ENCODE results near the gene BCKDHB. TPM values are rescaled to one million over a fixed set of nuclear protein-coding genes. Genes with fewer than 3 reads are reported as not detected.

The BCKDHB gene
- total RNA-seq, 6 donors from 2014 or later, result 12.8 to 26.2 (median 14.5) TPM

DNA sequence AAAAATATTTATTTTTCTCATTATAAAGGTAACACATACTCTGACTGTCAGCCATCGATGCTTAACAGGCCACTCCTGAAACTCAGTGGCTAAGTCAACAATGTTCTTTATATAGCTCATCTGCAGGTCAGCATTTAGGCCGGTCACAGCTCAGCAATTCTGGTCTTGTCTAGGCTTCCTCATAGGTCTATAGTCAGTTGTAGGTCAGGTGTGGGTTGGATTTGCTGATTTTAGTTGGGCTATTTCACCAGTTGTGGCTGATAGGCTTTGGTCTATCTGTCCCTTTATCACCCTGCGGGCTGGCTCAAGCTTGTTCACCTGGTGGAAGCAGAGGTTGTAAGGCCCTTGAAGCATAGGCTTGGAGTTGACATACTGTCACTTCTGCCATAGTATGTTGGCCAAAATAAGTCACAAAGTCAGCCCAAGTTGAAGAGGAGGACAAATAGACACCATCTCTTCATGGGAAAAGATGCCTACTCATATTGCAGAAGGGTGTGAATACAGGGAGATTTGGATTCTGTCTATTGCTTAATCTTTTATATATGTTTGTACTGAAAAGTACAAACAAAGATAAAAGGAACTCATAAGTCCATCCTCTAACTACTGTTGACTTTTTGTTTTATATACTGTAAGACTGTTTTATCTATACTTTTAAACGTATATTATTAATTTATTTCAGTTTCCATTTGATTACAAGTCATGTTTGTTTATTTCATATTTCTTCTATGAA lies 75.0 kb downstream of the BCKDHB start:
- Histone ChIP-seq H3K4me3 (no peak overlapping the region), H3K36me3 (no peaks in the 10 kb centered on the region), H3K27ac (no peak overlapping the region), H3K4me1 (no peaks in the 10 kb centered on the region), H3K27me3 (no peaks in the 10 kb centered on the region), H3K9me3 (no peaks in the 10 kb centered on the region)
- WGBS, 2 donors, result 78 to 81% methylated on average over 4 of the region's 4 CpGs
- DNase-seq (no peak), ATAC-seq (ENCODE audit: low FRiP score in 2 of 2) (no peak)
- TF ChIP-seq POLR2A (IDR thresholded peaks at IDR 0.05) (no peak), EP300 (IDR thresholded peaks at IDR 0.05) (no peak), POLR2AphosphoS5 (IDR thresholded peaks at IDR 0.05) (no peak)
- TF ChIP-seq, protein P1, sequence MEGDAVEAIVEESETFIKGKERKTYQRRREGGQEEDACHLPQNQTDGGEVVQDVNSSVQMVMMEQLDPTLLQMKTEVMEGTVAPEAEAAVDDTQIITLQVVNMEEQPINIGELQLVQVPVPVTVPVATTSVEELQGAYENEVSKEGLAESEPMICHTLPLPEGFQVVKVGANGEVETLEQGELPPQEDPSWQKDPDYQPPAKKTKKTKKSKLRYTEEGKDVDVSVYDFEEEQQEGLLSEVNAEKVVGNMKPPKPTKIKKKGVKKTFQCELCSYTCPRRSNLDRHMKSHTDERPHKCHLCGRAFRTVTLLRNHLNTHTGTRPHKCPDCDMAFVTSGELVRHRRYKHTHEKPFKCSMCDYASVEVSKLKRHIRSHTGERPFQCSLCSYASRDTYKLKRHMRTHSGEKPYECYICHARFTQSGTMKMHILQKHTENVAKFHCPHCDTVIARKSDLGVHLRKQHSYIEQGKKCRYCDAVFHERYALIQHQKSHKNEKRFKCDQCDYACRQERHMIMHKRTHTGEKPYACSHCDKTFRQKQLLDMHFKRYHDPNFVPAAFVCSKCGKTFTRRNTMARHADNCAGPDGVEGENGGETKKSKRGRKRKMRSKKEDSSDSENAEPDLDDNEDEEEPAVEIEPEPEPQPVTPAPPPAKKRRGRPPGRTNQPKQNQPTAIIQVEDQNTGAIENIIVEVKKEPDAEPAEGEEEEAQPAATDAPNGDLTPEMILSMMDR (IDR thresholded peaks at IDR 0.05), result no peak

- Histone ChIP-seq H3K4me3 (no peak overlapping the region), H3K36me3 (no peaks in the 10 kb centered on the region), H3K27ac (no peak overlapping the region), H3K27me3 (no peaks in the 10 kb centered on the region), H3K9me3 (no peaks in the 10 kb centered on the region), H3K4me1 (no peaks in the 10 kb centered on the region)
- WGBS, 2 donors, result 100% methylated on average over 1 of the region's 1 CpG
- TF ChIP-seq EP300 (IDR thresholded peaks at IDR 0.05), result no peak
- TF ChIP-seq, protein P1 (IDR thresholded peaks at IDR 0.05), result no peak
- TF ChIP-seq POLR2AphosphoS5 (IDR thresholded peaks at IDR 0.05), result no peak
- TF ChIP-seq POLR2A (IDR thresholded peaks at IDR 0.05), result no peak
- ATAC-seq (ENCODE audit: low FRiP score in 2 of 2), result no peak
- no peak for DNase-seq
These were observed 75.8 kb downstream of the BCKDHB start for GRCh38 chr6:80182308-80182707.

DNA sequence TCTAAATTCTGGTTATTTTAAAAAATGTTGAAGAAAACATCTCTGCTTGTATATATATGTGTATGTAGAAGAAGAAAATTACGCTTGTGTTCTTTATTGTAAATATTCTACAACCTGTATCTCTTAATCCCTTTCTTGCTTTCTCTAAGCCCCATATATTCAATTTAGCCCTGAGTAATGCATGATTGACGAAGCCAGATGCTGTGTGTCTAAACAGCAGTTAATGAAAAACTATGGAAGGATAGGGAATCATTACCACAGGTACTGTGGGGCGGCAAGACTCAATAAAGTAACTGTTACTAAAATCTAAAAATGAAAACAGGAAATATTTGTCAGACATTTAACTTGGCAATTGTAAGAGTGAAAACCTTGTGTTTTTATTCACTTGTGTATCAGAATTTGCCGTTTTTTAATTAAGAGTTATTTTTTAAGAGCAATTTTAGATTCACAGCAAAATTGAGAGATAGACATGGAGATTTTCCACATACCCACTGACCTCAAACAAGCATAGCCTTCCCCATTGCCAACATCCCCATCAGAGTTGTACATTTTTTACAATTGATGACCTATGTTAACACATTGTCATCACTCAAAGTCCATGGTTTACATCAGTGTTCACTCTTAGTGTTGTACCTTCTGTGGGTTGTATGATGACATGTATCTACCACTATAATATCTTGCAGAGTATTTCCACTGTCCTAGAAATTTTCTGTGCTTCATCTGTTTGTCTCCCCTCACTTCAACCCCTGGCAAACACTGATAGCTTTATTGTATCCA lies 76.7 kb downstream of the BCKDHB start:
- Histone ChIP-seq H3K27ac (no peak overlapping the region), H3K4me1 (no peaks in the 10 kb centered on the region), H3K36me3 (no peaks in the 10 kb centered on the region), H3K9me3 (no peaks in the 10 kb centered on the region), H3K4me3 (no peak overlapping the region), H3K27me3 (no peaks in the 10 kb centered on the region)
- WGBS, 2 donors, result 91 to 93% methylated on average over 4 of the region's 4 CpGs
- DNase-seq, result no peak
- no peak for ATAC-seq (ENCODE audit: low FRiP score in 2 of 2)
- TF ChIP-seq, protein P1 (IDR thresholded peaks at IDR 0.05), result no peak
- TF ChIP-seq EP300 (IDR thresholded peaks at IDR 0.05) (no peak), POLR2AphosphoS5 (IDR thresholded peaks at IDR 0.05) (no peak), POLR2A (IDR thresholded peaks at IDR 0.05) (no peak)

GRCh38 chr6:80185492-80185891 lies 79.0 kb downstream of the BCKDHB start:
- H3K4me3 ChIP-seq, result no peak overlapping the region
- H3K9me3 ChIP-seq, result no peaks in the 10 kb centered on the region
- TF ChIP-seq POLR2A (IDR thresholded peaks at IDR 0.05) (no peak), POLR2AphosphoS5 (IDR thresholded peaks at IDR 0.05) (no peak), EP300 (IDR thresholded peaks at IDR 0.05) (no peak)
- TF ChIP-seq, protein P1 (IDR thresholded peaks at IDR 0.05), result no peak
- DNase-seq, result no peak
- ATAC-seq (ENCODE audit: low FRiP score in 2 of 2), result no peak
- WGBS, 2 donors, result 82 to 100% methylated on average over 1 to 2 of the region's 2 CpGs
- no peaks in the 10 kb centered on the region for H3K36me3 ChIP-seq
- no peak overlapping the region for H3K27ac ChIP-seq
- no peaks in the 10 kb centered on the region for H3K4me1 ChIP-seq
- no peaks in the 10 kb centered on the region for H3K27me3 ChIP-seq

Measured in upper lobe of left lung (tissue), 6 donors.